NOMO-1 treated with DMSO at 0.1 percent for 48 hours (cell line): ENCODE data around the gene CTNNA3.
"Not testable (repeated sequence)": the region's sequence is repeated elsewhere in the genome, so short reads cannot be mapped to it uniquely, and the experiment has no call there.

Source experiments
- DNase-seq: peaks from one replicate; lab custom pipeline; 2025; ENCODE audit not compliant: unreplicated experiment; lab: John Stamatoyannopoulos, UW

Gene CTNNA3

GRCh38 chr10:67259319-67259929, 436.6 kb downstream of the CTNNA3 start:
- no peak for DNase-seq

- DNase-seq = no peak
These were observed 438.4 kb downstream of the CTNNA3 start for GRCh38 chr10:67257427-67258144.

- DNase-seq = no peak
These were observed 439.0 kb downstream of the CTNNA3 start for GRCh38 chr10:67257018-67257417.

- DNase-seq = no peak
These were observed 445.3 kb downstream of the CTNNA3 start for GRCh38 chr10:67250686-67251085.

- DNase-seq = no peak
These were observed 449.9 kb downstream of the CTNNA3 start for GRCh38 chr10:67246066-67246555.

GRCh38 chr10:67242528-67242927, 453.5 kb downstream of the CTNNA3 start:
- DNase-seq = no peak

- DNase-seq = no peak
These were observed 454.5 kb downstream of the CTNNA3 start for GRCh38 chr10:67241451-67241850.

- no peak for DNase-seq
These were observed 456.0 kb downstream of the CTNNA3 start for GRCh38 chr10:67239864-67240497.

GRCh38 chr10:67230680-67231500, 465.1 kb downstream of the CTNNA3 start:
- not testable (repeated sequence) for DNase-seq

- DNase-seq = no peak
These were observed 470.8 kb downstream of the CTNNA3 start for GRCh38 chr10:67225226-67225625.

GRCh38 chr10:67224553-67224952, 471.4 kb downstream of the CTNNA3 start:
- DNase-seq = no peak

GRCh38 chr10:67222934-67223333, 473.1 kb downstream of the CTNNA3 start:
- DNase-seq = no peak

GRCh38 chr10:67221939-67222494, 474.0 kb downstream of the CTNNA3 start:
- DNase-seq = no peak

GRCh38 chr10:67211680-67212079, 484.3 kb downstream of the CTNNA3 start:
- DNase-seq = no peak

- not testable (repeated sequence) for DNase-seq
These were observed 488.1 kb downstream of the CTNNA3 start for GRCh38 chr10:67207923-67208322.

GRCh38 chr10:67200913-67201564, 495.0 kb downstream of the CTNNA3 start:
- no peak for DNase-seq

- no peak for DNase-seq
These were observed 520.6 kb downstream of the CTNNA3 start for GRCh38 chr10:67175354-67175753.

GRCh38 chr10:67173787-67174186, 522.2 kb downstream of the CTNNA3 start:
- DNase-seq = no peak

GRCh38 chr10:67171970-67172369, 524.0 kb downstream of the CTNNA3 start:
- no peak for DNase-seq

- DNase-seq = no peak
These were observed 539.8 kb downstream of the CTNNA3 start for GRCh38 chr10:67156239-67156638.
